ENCODE results near the gene KMT5C.

KMT5C gene

DNA sequence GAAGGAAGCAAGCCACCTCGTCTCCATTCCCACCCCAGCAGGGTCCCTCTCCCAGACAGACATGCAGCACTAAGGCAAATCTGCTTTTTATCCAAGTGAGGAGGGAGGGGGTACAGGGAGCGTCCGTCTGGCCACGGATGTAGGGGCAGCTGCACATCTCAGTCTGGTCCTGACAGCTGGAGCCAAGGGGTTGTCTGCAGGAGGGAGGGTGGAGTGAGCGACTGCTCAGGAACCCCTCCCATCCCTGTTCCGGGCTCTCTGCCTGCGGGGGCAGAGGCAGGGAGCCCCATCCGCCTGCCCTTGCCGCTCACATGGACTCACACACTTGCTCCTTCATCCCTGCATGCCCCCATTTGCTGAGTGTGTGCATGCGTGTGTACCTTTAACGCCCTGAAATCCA lies 39.5 kb downstream of the KMT5C start:
- TF ChIP-seq, protein P1, sequence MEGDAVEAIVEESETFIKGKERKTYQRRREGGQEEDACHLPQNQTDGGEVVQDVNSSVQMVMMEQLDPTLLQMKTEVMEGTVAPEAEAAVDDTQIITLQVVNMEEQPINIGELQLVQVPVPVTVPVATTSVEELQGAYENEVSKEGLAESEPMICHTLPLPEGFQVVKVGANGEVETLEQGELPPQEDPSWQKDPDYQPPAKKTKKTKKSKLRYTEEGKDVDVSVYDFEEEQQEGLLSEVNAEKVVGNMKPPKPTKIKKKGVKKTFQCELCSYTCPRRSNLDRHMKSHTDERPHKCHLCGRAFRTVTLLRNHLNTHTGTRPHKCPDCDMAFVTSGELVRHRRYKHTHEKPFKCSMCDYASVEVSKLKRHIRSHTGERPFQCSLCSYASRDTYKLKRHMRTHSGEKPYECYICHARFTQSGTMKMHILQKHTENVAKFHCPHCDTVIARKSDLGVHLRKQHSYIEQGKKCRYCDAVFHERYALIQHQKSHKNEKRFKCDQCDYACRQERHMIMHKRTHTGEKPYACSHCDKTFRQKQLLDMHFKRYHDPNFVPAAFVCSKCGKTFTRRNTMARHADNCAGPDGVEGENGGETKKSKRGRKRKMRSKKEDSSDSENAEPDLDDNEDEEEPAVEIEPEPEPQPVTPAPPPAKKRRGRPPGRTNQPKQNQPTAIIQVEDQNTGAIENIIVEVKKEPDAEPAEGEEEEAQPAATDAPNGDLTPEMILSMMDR (conservative IDR thresholded peaks at IDR 0.05; ENCODE audit: low read depth, low read length), result no peak

DNA sequence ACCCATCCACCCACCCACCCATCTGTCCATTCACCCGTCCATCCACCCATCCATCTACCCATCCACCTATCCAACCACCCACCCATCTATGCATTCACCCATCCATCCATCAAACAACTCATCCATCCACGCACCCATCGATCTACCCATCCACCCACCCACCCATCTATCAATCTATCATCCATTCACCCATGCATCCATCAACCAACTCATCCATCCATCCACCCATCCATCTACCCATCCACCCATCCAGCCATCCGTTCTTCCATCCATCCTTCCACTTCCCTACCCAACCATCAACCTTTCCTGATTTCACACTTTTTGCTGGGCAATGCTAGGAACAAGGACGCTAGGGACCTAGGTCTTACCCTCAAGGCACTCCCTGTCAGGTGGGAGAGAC lies 42.3 kb downstream of the KMT5C start:
- Histone ChIP-seq H3K4me2 (peak overlapping the region; percentile 91; the same call in 1 of the 2 replicates), H3K9ac (no peak overlapping the region), H3K36me3 (ENCODE audit: insufficient read depth) (peaks cover 6% of the 10 kb centered on the region; the same call in 1 of the 2 replicates), H3K27me3 (ENCODE audit: insufficient read depth, low read depth) (no peaks in the 10 kb centered on the region), H3K4me3 (IDR thresholded peaks at IDR 0.05; ENCODE audit: insufficient read depth, low read depth, low read length) (no peak overlapping the region), H3K79me2 (ENCODE audit: insufficient read depth, low read depth) (peaks cover 29% of the 10 kb centered on the region), H3K4me1 (ENCODE audit: low read depth, poor library complexity, severe bottlenecking) (peaks cover 19% of the 10 kb centered on the region), H2AFZ (ENCODE audit: low read depth) (no peak overlapping the region), H3K27ac (no peak overlapping the region), H4K20me1 (ENCODE audit: insufficient read depth) (peaks cover 6% of the 10 kb centered on the region; the same call in 1 of the 2 replicates)
- TF ChIP-seq, protein P1 (conservative IDR thresholded peaks at IDR 0.05; ENCODE audit: low read depth, low read length), result no peak

More for the DNA sequence above, 39.5 kb downstream of the KMT5C start:
- H3K4me2 ChIP-seq, result no peak overlapping the region
- H3K27ac ChIP-seq, result no peak overlapping the region
- peaks cover under 1% of the 10 kb centered on the region; the same call in 1 of the 2 replicates for H3K27me3 ChIP-seq (ENCODE audit: insufficient read depth, low read depth)
- H3K9ac ChIP-seq, result no peak overlapping the region
- H3K4me3 ChIP-seq (IDR thresholded peaks at IDR 0.05; ENCODE audit: insufficient read depth, low read depth, low read length), result no peak overlapping the region
- H3K4me1 ChIP-seq (ENCODE audit: low read depth, poor library complexity, severe bottlenecking), result peaks cover 21% of the 10 kb centered on the region
- no peaks in the 10 kb centered on the region for H4K20me1 ChIP-seq (ENCODE audit: insufficient read depth)
- H3K79me2 ChIP-seq (ENCODE audit: insufficient read depth, low read depth), result peaks cover 17% of the 10 kb centered on the region
- no peaks in the 10 kb centered on the region for H3K36me3 ChIP-seq (ENCODE audit: insufficient read depth)
- no peak overlapping the region for H2AFZ ChIP-seq (ENCODE audit: low read depth)

DNA sequence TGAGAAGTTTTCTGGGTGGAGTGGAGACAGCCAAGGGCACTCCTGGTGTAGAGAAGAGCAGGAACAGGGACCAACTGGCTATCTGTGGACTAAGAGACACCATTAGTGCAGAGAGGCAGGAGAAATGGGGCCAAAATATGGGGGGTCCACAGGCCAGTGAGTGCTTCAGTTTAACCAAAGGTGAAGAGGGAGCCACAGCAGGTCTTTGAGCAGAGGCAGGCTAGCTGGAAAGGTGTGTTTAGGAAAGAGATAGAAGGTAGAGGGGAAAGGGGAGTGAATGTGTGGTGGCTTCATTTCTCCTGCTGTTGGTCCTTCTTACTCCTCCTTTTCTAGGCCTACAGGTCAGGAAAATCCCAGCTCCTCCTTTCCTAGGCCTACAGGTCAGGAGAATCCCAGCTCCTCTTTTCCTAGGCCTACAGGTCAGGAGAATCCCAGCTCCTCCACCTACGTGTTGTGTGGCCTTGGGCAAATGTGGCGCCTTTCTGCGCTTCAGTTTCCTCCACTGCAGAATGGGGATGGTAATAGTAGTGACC lies 42.9 kb downstream of the KMT5C start:
- peaks cover 12% of the 10 kb centered on the region for H4K20me1 ChIP-seq (ENCODE audit: insufficient read depth)
- H3K4me3 ChIP-seq (IDR thresholded peaks at IDR 0.05; ENCODE audit: insufficient read depth, low read depth, low read length), result no peak overlapping the region
- peak overlapping the region; percentile 51 for H3K27ac ChIP-seq
- H3K36me3 ChIP-seq (ENCODE audit: insufficient read depth), result peaks cover 12% of the 10 kb centered on the region; the same call in 1 of the 2 replicates
- peak overlapping the region; percentile 91 for H3K4me2 ChIP-seq
- H3K79me2 ChIP-seq (ENCODE audit: insufficient read depth, low read depth), result peaks cover 34% of the 10 kb centered on the region
- TF ChIP-seq, protein P1 (conservative IDR thresholded peaks at IDR 0.05; ENCODE audit: low read depth, low read length), result no peak
- H2AFZ ChIP-seq (ENCODE audit: low read depth), result peak overlapping the region; percentile 51; the same call in 1 of the 2 replicates
- peak overlapping the region; percentile 84; the same call in 1 of the 2 replicates for H3K9ac ChIP-seq
- no peaks in the 10 kb centered on the region for H3K27me3 ChIP-seq (ENCODE audit: insufficient read depth, low read depth)
- H3K4me1 ChIP-seq (ENCODE audit: low read depth, poor library complexity, severe bottlenecking), result peaks cover 25% of the 10 kb centered on the region

DNA sequence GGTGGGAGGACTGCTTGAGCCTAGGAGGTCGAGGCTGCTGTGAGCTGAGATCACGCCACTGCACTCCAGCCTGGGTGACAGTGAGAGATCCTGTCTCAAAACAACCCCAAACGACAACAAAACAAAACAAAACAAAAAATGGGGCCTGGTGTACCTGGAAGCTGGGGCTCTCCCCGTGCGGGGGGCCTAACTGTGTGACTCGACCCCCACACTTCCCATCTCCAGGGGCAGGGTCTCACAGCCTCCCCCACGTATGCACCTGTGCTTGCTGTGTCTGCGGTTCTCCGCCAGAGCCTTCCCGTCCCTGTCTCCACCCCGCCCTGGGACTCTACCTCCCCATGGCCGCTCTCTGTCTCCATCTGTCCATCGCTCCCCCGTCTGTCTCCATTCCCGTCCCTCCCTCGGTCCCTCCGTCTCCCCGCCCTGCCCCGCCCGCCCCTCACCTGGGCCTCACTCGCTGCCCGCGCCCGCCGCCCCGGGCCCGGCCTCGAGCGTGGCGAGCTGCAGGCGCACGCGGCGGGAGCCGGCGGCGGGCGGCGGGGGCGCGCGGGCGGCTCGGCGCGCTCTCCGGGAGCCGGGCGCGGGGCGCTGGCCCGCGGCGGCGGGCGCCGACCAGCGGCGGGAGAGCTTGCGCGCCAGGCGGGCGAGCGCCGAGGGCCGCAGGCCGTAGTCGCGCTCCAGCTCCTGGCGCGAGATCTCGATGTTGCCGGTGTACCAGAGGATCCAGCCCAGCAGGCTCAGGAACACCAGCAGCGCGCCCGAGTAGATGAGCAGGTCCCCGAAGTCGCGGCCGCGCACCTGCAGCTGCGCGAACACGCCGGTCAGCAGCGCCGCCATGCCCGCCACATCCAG lies 43.8 kb downstream of the KMT5C start:
- H2AFZ ChIP-seq (ENCODE audit: low read depth), result peak overlapping the region; percentile 51; the same call in 1 of the 2 replicates
- peak overlapping the region; percentile 85 for H3K27ac ChIP-seq
- TF ChIP-seq, protein P1 (conservative IDR thresholded peaks at IDR 0.05; ENCODE audit: low read depth, low read length), result no peak
- H3K9ac ChIP-seq, result peak overlapping the region; percentile 84
- H3K4me1 ChIP-seq (ENCODE audit: low read depth, poor library complexity, severe bottlenecking), result peaks cover 33% of the 10 kb centered on the region
- H4K20me1 ChIP-seq (ENCODE audit: insufficient read depth), result peaks cover 20% of the 10 kb centered on the region
- peak overlapping the region; percentile 91 for H3K4me2 ChIP-seq
- peaks cover 41% of the 10 kb centered on the region for H3K79me2 ChIP-seq (ENCODE audit: insufficient read depth, low read depth)
- peaks cover 18% of the 10 kb centered on the region; the same call in 1 of the 2 replicates for H3K36me3 ChIP-seq (ENCODE audit: insufficient read depth)
- no peaks in the 10 kb centered on the region for H3K27me3 ChIP-seq (ENCODE audit: insufficient read depth, low read depth)
- H3K4me3 ChIP-seq (IDR thresholded peaks at IDR 0.05; ENCODE audit: insufficient read depth, low read depth, low read length), result no peak overlapping the region

Data from KMS-11 (cell line).